Subcutaneous abdominal adipose tissue (tissue), 5 donors: ENCODE data around the gene PCSK2.

Experiments
- H3K27ac ChIP-seq: one replicate; pipeline ENCODE4 v1.7.0; 2013; ENCODE audit warnings: low read depth, mild to moderate bottlenecking, inconsistent platforms, low read length, moderate library complexity
- H3K27me3 ChIP-seq, 5 donors: one replicate each; pipeline ENCODE4 v1.7.0; 2013; ENCODE audit warnings: low read length in 5 of 5, inconsistent platforms in 1 of 5; ENCODE audit not compliant: control insufficient read depth in 5 of 5, insufficient read depth in 4 of 5
- H3K36me3 ChIP-seq, 5 donors: one replicate each; pipeline ENCODE4 v1.7.0; 2013; ENCODE audit warnings: low read length in 5 of 5; ENCODE audit not compliant: control insufficient read depth in 5 of 5, insufficient read depth in 5 of 5
- H3K4me1 ChIP-seq, 5 donors: one replicate each; pipeline ENCODE4 v1.7.0; 2013; ENCODE audit warnings: low read length in 5 of 5, mild to moderate bottlenecking in 3 of 5, moderate library complexity in 1 of 5; ENCODE audit not compliant: control insufficient read depth in 5 of 5, insufficient read depth in 5 of 5
- H3K4me3 ChIP-seq, 5 donors: one replicate each; pipeline ENCODE4 v1.7.0; 2013; ENCODE audit warnings: low read length in 5 of 5, low read depth in 1 of 5
- H3K9ac ChIP-seq, 5 donors: one replicate each; pipeline ENCODE4 v1.7.0; 2013; ENCODE audit warnings: low read length in 5 of 5, mild to moderate bottlenecking in 4 of 5, moderate library complexity in 3 of 5
- H3K9me3 ChIP-seq, 5 donors: one replicate each; pipeline ENCODE4 v1.7.0; 2013; ENCODE audit warnings: low read length in 5 of 5; ENCODE audit not compliant: control insufficient read depth in 5 of 5
- donor health status: healthy.
- donor health status: healthy.
- donor health status: healthy.
- donor health status: healthy.
- donor health status: healthy.

PCSK2 gene

DNA sequence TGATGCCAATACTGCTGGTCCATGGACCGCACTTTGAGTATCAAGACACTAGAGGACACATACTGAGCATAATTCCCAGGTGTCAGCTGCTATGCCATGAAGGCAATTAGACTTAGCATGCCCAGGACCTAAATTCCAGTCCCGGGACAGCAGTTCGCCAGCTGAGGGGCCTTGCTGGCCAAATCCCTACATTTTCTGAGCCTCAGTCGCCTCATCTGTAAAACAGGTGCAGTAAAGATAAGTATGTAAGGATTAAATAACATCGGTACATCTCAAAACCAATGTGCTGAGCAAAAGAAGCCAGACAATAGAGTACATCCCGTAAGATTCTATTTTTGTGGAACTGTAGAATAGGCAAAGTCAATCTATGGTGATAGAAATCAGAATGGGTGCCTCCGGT is 303.3 kb downstream of the PCSK2 start:
- Histone ChIP-seq H3K9me3 (no peaks in the 10 kb centered on the region), H3K9ac (peak overlapping the region in 1 of 5 donors; percentile 28), H3K27ac (no peak overlapping the region), H3K27me3 (no peaks in the 10 kb centered on the region), H3K36me3 (no peaks in the 10 kb centered on the region), H3K4me1 (peaks cover 0 to 16% (median 15%) of the 10 kb centered on the region in 5 donors), H3K4me3 (peak overlapping the region in 3 of 5 donors; percentile 66 to 72 (median 71))

DNA sequence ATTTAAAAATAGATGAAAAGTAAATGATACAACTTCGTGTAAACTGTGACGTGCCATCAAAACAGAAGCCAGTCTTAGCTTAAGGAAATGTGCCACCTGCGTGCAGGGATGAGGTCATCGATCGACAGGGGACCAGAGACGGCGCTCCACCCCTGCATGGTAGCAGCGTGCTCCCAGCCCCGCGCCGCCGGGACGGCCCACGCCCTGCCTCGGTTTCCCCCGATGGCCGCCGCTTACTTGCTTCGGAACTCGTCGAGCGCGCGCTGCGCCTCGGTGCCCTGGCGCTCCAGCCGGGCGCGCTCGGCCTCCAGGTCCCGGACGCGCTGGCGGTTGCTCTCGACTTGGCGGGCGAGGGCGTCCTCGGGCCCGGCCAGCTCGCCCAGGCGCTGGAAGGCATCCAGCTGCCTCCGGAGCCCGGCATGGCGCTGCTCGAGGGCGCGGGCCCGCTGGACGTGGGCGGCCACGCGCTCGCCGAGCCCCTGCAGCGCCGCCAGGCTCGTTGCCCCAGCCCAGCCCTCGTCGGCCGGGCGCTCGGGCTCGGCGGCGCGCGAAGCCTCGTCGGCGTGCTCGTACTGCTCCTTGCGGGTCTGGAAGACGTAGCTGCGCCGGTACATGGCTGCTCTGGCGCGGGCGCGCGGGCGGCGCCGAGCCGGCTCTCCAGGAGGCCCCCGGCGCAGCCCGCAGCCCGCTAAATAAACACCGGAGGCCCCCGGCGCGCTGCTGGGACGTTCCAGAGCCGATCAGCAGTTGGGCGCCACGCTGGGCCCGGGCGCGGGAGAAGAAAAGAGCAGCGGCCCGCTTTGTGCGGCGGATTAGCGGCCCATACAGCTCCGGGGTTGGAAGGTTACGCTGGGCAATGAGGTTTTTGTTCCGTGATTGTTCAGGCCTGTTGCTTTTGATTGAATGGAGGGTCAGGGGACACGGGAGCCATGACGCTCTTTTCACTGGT is 304.1 kb downstream of the PCSK2 start, which contains the start of gene BFSP1:
TSS of gene BFSP1 (minus strand) at position 664 of the 949 bp plus-strand sequence. CDS start at position 614, 50 bp downstream.
- Histone ChIP-seq H3K9me3 (no peaks in the 10 kb centered on the region), H3K36me3 (no peaks in the 10 kb centered on the region), H3K9ac (peak within 1 kb of the TSS; percentile 35 to 67 (median 59)), H3K4me3 (peak within 1 kb of the TSS; percentile 66 to 75 (median 71)), H3K27me3 (no peaks in the 10 kb centered on the region), H3K27ac (peak within 1 kb of the TSS; percentile 46), H3K4me1 (peaks cover 0 to 16% (median 15%) of the 10 kb centered on the region in 5 donors)

DNA sequence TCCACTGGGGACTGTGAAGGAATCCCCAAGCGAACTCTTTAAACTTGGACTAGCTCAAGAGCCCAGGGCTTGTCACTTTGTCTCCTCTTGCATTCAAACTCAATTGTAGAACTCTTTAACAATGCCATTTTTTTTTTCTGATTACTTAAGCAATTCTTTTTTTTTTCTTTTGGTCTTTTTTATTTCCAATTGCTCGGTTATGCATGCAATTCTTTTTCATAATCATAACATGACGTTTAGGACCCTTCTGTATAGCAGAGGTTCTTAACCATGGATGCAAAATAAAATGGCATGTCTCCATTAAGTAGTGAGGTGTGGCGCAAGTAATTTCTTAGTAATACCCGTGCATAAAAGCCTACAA is 304.8 kb downstream of the PCSK2 start:
- H3K27me3 ChIP-seq = no peaks in the 10 kb centered on the region
- peak overlapping the region; percentile 46 for H3K27ac ChIP-seq
- no peaks in the 10 kb centered on the region for H3K36me3 ChIP-seq
- peaks cover 0 to 16% (median 15%) of the 10 kb centered on the region in 5 donors for H3K4me1 ChIP-seq
- no peaks in the 10 kb centered on the region for H3K9me3 ChIP-seq
- peak overlapping the region; percentile 35 to 67 (median 59) for H3K9ac ChIP-seq
- peak overlapping the region; percentile 66 to 75 (median 71) for H3K4me3 ChIP-seq

DNA sequence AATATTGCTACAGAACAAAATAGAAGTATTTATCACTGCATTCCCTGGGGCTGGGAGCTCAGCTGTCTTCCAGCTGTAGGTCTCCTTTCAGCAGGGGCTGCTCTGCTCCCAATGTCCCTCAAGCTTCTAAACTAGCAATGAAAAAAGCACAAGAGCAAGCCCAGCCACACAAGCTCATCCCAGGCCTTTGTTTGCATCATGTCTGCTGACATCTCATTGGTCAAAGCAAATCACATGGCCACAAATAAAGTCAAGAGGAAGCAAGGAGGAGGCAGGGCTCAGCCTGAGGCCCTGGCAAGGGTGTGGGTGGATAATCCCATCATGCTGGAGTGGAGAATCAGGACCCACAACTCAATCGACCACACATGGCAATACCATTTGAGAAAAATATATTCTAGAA is 306.6 kb downstream of the PCSK2 start:
- Histone ChIP-seq H3K9me3 (no peaks in the 10 kb centered on the region), H3K27me3 (no peaks in the 10 kb centered on the region), H3K36me3 (no peaks in the 10 kb centered on the region), H3K4me1 (peaks cover 0 to 19% (median 15%) of the 10 kb centered on the region in 5 donors), H3K9ac (no peak overlapping the region), H3K4me3 (no peak overlapping the region), H3K27ac (no peak overlapping the region)

DNA sequence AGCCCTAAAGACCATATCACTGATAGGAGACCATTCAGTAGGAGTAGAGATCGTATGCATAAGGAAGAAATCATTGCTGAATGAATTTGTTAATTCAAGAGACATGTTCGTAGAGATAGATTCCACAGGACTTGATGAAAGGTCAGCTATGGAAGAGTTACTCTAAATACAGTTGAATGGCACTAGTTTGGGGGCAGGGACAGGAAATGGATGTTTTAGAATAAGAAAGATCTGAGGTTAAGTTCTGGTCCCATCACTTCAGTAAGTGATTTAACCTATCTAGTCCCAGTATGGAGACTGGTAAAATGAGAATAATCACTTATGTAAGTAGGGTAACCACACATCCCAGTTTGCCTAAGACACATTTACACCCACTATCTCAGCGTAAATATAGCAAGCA is 307.2 kb downstream of the PCSK2 start:
- no peak overlapping the region for H3K27ac ChIP-seq

More for the DNA sequence above, 307.2 kb downstream of the PCSK2 start:
- H3K9ac ChIP-seq = no peak overlapping the region
- peaks cover 0 to 19% (median 16%) of the 10 kb centered on the region in 5 donors for H3K4me1 ChIP-seq
- H3K4me3 ChIP-seq = no peak overlapping the region
- H3K27me3 ChIP-seq = no peaks in the 10 kb centered on the region
- H3K36me3 ChIP-seq = no peaks in the 10 kb centered on the region
- H3K9me3 ChIP-seq = no peaks in the 10 kb centered on the region
